Measurements from ENCODE around the gene BMPR1A.

BMPR1A gene

DNA sequence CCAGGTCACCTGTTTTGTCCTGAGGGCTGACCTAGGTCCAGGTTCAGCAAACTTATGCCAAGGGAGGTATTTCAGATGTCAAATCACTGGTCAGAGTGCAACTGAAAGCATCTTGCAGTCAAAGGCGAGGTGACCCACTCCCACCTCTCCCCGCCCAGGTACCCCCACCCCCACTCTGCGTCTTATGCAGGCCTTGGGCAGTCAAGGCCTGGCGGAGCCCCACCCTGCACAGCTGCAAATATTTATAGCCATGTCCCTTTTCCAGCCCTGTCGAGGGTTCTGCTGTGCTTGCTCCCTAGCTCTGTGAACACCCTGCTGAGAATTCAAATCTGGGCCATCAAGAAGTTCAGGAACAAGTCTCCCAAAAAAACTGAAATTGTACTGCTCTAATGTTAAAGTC, 40.6 kb upstream of the BMPR1A start:
- no peak for DNase-seq (ENCODE audit: low read depth in 1 of 2, low spot score in 1 of 2)
- no peak for TF ChIP-seq POLR2AphosphoS5 (IDR thresholded peaks at IDR 0.05; ENCODE audit: low read depth)
- TF ChIP-seq, protein P1, sequence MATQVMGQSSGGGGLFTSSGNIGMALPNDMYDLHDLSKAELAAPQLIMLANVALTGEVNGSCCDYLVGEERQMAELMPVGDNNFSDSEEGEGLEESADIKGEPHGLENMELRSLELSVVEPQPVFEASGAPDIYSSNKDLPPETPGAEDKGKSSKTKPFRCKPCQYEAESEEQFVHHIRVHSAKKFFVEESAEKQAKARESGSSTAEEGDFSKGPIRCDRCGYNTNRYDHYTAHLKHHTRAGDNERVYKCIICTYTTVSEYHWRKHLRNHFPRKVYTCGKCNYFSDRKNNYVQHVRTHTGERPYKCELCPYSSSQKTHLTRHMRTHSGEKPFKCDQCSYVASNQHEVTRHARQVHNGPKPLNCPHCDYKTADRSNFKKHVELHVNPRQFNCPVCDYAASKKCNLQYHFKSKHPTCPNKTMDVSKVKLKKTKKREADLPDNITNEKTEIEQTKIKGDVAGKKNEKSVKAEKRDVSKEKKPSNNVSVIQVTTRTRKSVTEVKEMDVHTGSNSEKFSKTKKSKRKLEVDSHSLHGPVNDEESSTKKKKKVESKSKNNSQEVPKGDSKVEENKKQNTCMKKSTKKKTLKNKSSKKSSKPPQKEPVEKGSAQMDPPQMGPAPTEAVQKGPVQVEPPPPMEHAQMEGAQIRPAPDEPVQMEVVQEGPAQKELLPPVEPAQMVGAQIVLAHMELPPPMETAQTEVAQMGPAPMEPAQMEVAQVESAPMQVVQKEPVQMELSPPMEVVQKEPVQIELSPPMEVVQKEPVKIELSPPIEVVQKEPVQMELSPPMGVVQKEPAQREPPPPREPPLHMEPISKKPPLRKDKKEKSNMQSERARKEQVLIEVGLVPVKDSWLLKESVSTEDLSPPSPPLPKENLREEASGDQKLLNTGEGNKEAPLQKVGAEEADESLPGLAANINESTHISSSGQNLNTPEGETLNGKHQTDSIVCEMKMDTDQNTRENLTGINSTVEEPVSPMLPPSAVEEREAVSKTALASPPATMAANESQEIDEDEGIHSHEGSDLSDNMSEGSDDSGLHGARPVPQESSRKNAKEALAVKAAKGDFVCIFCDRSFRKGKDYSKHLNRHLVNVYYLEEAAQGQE (IDR thresholded peaks at IDR 0.05; ENCODE audit: insufficient replicate concordance, low read depth): no peak
- no peak for TF ChIP-seq SPI1 (IDR thresholded peaks at IDR 0.05; ENCODE audit: borderline replicate concordance, low read depth)
- H3K27me3 ChIP-seq (ENCODE audit: insufficient read depth, poor library complexity, severe bottlenecking): peaks cover 2% of the 10 kb centered on the region
- no peak overlapping the region for H3K4me3 ChIP-seq (replicated peaks; ENCODE audit: insufficient read depth, low read length)
- H3K27ac ChIP-seq (replicated peaks): no peak overlapping the region

DNA sequence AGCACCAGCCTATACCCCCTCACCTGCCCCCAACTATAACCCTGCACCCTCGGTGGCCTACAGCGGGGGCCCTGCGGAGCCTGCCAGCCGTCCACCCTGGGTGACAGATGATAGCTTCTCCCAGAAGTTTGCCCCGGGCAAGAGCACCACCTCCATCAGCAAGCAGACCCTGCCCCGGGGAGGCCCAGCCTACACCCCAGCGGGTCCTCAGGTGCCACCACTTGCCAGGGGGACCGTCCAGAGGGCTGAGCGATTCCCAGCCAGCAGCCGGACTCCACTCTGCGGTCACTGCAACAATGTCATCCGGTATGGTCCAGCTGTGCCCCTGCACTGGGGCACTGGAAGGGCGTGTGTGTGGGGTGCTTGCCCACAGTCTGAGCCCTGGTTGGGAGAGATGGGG, 40.0 kb upstream of the BMPR1A start:
- no peak overlapping the region for H3K4me3 ChIP-seq (replicated peaks; ENCODE audit: insufficient read depth, low read length)
- H3K27ac ChIP-seq (replicated peaks): no peak overlapping the region
- no peak for TF ChIP-seq SPI1 (IDR thresholded peaks at IDR 0.05; ENCODE audit: borderline replicate concordance, low read depth)
- no peak for TF ChIP-seq POLR2AphosphoS5 (IDR thresholded peaks at IDR 0.05; ENCODE audit: low read depth)
- TF ChIP-seq, protein P2, sequence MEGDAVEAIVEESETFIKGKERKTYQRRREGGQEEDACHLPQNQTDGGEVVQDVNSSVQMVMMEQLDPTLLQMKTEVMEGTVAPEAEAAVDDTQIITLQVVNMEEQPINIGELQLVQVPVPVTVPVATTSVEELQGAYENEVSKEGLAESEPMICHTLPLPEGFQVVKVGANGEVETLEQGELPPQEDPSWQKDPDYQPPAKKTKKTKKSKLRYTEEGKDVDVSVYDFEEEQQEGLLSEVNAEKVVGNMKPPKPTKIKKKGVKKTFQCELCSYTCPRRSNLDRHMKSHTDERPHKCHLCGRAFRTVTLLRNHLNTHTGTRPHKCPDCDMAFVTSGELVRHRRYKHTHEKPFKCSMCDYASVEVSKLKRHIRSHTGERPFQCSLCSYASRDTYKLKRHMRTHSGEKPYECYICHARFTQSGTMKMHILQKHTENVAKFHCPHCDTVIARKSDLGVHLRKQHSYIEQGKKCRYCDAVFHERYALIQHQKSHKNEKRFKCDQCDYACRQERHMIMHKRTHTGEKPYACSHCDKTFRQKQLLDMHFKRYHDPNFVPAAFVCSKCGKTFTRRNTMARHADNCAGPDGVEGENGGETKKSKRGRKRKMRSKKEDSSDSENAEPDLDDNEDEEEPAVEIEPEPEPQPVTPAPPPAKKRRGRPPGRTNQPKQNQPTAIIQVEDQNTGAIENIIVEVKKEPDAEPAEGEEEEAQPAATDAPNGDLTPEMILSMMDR (IDR thresholded peaks at IDR 0.05; ENCODE audit: insufficient read depth, low read length): no peak
- TF ChIP-seq, protein P1 (IDR thresholded peaks at IDR 0.05; ENCODE audit: insufficient replicate concordance, low read depth): no peak
- no peak for TF ChIP-seq GABPA (IDR thresholded peaks at IDR 0.05; ENCODE audit: low read depth)
- peaks cover 2% of the 10 kb centered on the region for H3K27me3 ChIP-seq (ENCODE audit: insufficient read depth, poor library complexity, severe bottlenecking)
- DNase-seq (ENCODE audit: low read depth in 1 of 2, low spot score in 1 of 2): no peak

DNA sequence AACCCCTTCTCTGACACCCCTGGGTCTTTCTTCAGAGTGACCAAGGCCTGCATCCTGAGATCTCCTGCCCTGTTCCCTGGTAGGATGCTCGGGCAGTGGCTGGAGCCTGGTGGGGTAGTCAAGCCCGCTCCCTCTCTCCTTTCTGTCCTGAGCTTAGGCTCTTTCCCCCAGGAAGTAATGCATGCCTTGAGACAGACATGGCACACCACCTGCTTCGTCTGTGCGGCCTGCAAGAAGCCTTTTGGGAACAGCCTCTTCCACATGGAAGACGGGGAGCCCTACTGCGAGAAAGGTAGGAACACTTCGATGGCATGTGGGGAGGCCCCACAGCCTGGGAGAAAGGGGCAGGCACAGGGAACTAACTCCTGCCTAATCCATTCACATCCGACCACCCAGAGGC, 37.9 kb upstream of the BMPR1A start:
- no peak for DNase-seq (ENCODE audit: low read depth in 1 of 2, low spot score in 1 of 2)

More for the DNA sequence above, 37.9 kb upstream of the BMPR1A start:
- TF ChIP-seq, protein P2 (IDR thresholded peaks at IDR 0.05; ENCODE audit: insufficient read depth, low read length): no peak
- TF ChIP-seq, protein P1 (IDR thresholded peaks at IDR 0.05; ENCODE audit: insufficient replicate concordance, low read depth): no peak
- no peak for TF ChIP-seq POLR2AphosphoS5 (IDR thresholded peaks at IDR 0.05; ENCODE audit: low read depth)
- TF ChIP-seq SPI1 (IDR thresholded peaks at IDR 0.05; ENCODE audit: borderline replicate concordance, low read depth): no peak
- TF ChIP-seq GABPA (IDR thresholded peaks at IDR 0.05; ENCODE audit: low read depth): no peak
- no peak overlapping the region for H3K4me3 ChIP-seq (replicated peaks; ENCODE audit: insufficient read depth, low read length)
- peaks cover 2% of the 10 kb centered on the region for H3K27me3 ChIP-seq (ENCODE audit: insufficient read depth, poor library complexity, severe bottlenecking)
- H3K27ac ChIP-seq (replicated peaks): no peak overlapping the region
